HepG2 (cell line): ENCODE measurements around the gene PLIN5. TPM values are rescaled to one million over a fixed set of nuclear protein-coding genes. Genes with fewer than 3 reads are reported as not detected.

Experiments used
- FOSL2 ChIP-seq: sonication (generic); formaldehyde crosslinking; IDR thresholded peaks from 2 replicates; pipeline ENCODE4 v1.4.0; 2020; ENCODE audit warnings: missing genetic modification reagents
- GZF1 ChIP-seq: sonication (generic); formaldehyde crosslinking; IDR thresholded peaks from 2 replicates; pipeline ENCODE4 v1.5.1; 2020; ENCODE audit warnings: mild to moderate bottlenecking, missing genetic modification reagents
- HOXA7 ChIP-seq: sonication (generic); formaldehyde crosslinking; IDR thresholded peaks from 2 replicates; pipeline ENCODE4 v1.8.1; 2022; ENCODE audit warnings: mild to moderate bottlenecking, missing genetic modification reagents, moderate library complexity
- NFAT5 ChIP-seq: sonication (generic); formaldehyde crosslinking; IDR thresholded peaks from 2 replicates; pipeline ENCODE4 v1.4.0; 2020; ENCODE audit warnings: missing genetic modification reagents
- POLR2AphosphoS2 ChIP-seq: IDR thresholded peaks from 2 replicates; pipeline ENCODE4 v1.6.1; 2011; ENCODE audit warnings: low read depth, low read length, improper control_type of control experiment
- RCOR2 ChIP-seq: IDR thresholded peaks from 2 replicates; pipeline ENCODE4 v1.6.1; 2016; ENCODE audit warnings: missing biosample characterization, missing genetic modification reagents
- SIN3B ChIP-seq: fragments of 150-350 bp; IDR thresholded peaks from 2 replicates; pipeline ENCODE4 v1.6.1; 2014; ENCODE audit warnings: low read length
- SMAD9 ChIP-seq: sonication (generic); formaldehyde crosslinking; IDR thresholded peaks from 2 replicates; pipeline ENCODE4 v1.5.1; 2020; ENCODE audit warnings: mild to moderate bottlenecking, missing genetic modification reagents
- THAP11 ChIP-seq: IDR thresholded peaks from 2 replicates; pipeline ENCODE4 v1.6.1; 2016; ENCODE audit warnings: missing biosample characterization, missing genetic modification reagents
- ZNF207 ChIP-seq: fragments of 450-650 bp; IDR thresholded peaks from 2 replicates; pipeline ENCODE4 v1.6.1; 2016; ENCODE audit warnings: antibody characterized with exemption, borderline replicate concordance
- ZNF333 ChIP-seq: sonication (generic); formaldehyde crosslinking; IDR thresholded peaks from 2 replicates; pipeline ENCODE4 v1.4.0; 2020; ENCODE audit warnings: mild to moderate bottlenecking, missing genetic modification reagents, borderline replicate concordance
- ZNF512B ChIP-seq: sonication (generic); formaldehyde crosslinking; IDR thresholded peaks from 2 replicates; pipeline ENCODE4 v1.5.1; 2020; ENCODE audit warnings: missing genetic modification reagents, mild to moderate bottlenecking, borderline replicate concordance
- ZNF530 ChIP-seq: sonication (generic); formaldehyde crosslinking; IDR thresholded peaks from 2 replicates; pipeline ENCODE4 v1.5.0; 2020; ENCODE audit warnings: low read depth, mild to moderate bottlenecking, missing genetic modification reagents
- polyA plus RNA-seq, 8 experiments: library from polyadenylated mRNA; depleted of rRNA in 3 of 8; stranded (reverse) in 7 of 8; unstranded in 1 of 8; fragments of >200 nt; fragmentation: Illumina TruSeq in 4 of 8; extraction: Trizol in 4 of 8; gene quantifications; 2 replicates each; pipeline versions ENCODE4 v1.2.1 to v1.2.3, GENCODE V29; 2011 to 2016; ENCODE audit warnings: low read depth in 4 of 8, missing spikeins in 1 of 8, mixed read lengths in 1 of 8; ENCODE audit not compliant: insufficient read depth in 1 of 8
- total RNA-seq, 5 experiments: library from RNA; depleted of rRNA; stranded (reverse); fragments of >200 nt; fragmentation: Illumina TruSeq; extraction: Trizol; gene quantifications; 2 replicates each; pipeline ENCODE4 v1.2.3, GENCODE V29; 2016; ENCODE audit warnings: low read depth in 1 of 5
- TF ChIP-seq, protein P1 (sequence below): sonication (generic); formaldehyde crosslinking; IDR thresholded peaks from 2 replicates; pipeline ENCODE4 v1.4.0; 2020; ENCODE audit warnings: missing genetic modification reagents
- TF ChIP-seq, protein P2 (sequence below): sonication (generic); formaldehyde crosslinking; IDR thresholded peaks from 2 replicates; pipeline ENCODE4 v1.5.1; 2020; ENCODE audit warnings: missing genetic modification reagents, mild to moderate bottlenecking, borderline replicate concordance

PLIN5 gene
- total and polyA plus RNA-seq, 2 of the 13 experiments (the other 11 are each of a cell fraction or from before 2014, with no cell fraction given), result 1.8 to 4.8 TPM

DNA sequence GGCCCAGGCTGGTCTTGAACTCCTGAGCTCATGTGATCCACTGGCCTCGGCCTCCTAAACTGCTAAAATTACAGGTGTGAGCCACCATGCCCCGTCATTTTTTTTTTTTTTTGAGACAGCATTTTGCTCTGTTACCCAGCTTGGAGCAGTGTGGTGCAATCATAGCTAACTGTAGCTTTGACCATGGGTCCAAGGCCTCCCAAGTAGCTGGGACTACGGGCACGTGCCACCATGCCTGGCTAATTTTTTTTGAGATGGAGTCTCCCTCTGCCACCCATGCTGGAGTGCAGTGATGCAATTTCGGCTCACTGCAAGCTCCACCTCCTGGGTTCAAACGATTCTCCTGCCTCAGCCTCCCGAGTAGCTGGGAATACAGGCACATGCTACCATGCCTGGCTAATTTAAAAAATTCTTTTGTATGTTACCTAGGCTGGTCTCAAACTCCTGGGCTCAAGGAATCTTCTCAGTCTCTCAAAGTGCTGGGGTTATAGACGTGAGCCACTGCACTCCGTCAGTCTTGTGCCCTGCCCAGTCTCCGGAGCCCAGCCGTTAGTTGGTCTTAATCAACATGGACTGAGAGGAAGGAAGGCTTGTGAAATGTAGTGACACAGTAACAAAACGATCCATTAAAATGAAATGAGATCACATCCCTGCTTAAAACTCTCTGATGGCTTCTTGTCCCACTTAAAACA is 6.2 kb upstream of the PLIN5 start (continued):
- TF ChIP-seq NFAT5 (CRISPR knock-in tag), result no peak
- TF ChIP-seq ZNF512B, result no peak
- TF ChIP-seq, protein P1, sequence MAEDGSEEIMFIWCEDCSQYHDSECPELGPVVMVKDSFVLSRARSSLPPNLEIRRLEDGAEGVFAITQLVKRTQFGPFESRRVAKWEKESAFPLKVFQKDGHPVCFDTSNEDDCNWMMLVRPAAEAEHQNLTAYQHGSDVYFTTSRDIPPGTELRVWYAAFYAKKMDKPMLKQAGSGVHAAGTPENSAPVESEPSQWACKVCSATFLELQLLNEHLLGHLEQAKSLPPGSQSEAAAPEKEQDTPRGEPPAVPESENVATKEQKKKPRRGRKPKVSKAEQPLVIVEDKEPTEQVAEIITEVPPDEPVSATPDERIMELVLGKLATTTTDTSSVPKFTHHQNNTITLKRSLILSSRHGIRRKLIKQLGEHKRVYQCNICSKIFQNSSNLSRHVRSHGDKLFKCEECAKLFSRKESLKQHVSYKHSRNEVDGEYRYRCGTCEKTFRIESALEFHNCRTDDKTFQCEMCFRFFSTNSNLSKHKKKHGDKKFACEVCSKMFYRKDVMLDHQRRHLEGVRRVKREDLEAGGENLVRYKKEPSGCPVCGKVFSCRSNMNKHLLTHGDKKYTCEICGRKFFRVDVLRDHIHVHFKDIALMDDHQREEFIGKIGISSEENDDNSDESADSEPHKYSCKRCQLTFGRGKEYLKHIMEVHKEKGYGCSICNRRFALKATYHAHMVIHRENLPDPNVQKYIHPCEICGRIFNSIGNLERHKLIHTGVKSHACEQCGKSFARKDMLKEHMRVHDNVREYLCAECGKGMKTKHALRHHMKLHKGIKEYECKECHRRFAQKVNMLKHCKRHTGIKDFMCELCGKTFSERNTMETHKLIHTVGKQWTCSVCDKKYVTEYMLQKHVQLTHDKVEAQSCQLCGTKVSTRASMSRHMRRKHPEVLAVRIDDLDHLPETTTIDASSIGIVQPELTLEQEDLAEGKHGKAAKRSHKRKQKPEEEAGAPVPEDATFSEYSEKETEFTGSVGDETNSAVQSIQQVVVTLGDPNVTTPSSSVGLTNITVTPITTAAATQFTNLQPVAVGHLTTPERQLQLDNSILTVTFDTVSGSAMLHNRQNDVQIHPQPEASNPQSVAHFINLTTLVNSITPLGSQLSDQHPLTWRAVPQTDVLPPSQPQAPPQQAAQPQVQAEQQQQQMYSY (CRISPR knock-in tag), result no peak
- no peak for TF ChIP-seq ZNF333 (CRISPR knock-in tag)
- no peak for TF ChIP-seq ZNF530 (CRISPR knock-in tag)
- TF ChIP-seq GZF1 (CRISPR knock-in tag), result no peak
- TF ChIP-seq, protein P2, sequence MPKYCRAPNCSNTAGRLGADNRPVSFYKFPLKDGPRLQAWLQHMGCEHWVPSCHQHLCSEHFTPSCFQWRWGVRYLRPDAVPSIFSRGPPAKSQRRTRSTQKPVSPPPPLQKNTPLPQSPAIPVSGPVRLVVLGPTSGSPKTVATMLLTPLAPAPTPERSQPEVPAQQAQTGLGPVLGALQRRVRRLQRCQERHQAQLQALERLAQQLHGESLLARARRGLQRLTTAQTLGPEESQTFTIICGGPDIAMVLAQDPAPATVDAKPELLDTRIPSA (CRISPR knock-in tag), result no peak
- no peak for TF ChIP-seq ZNF207
- no peak for TF ChIP-seq SMAD9
- no peak for TF ChIP-seq POLR2AphosphoS2
- TF ChIP-seq FOSL2, result no peak; the same call in 1 of the 2 replicates
- no peak for TF ChIP-seq SIN3B
- no peak for TF ChIP-seq THAP11 (CRISPR knock-in tag)
- TF ChIP-seq RCOR2 (CRISPR knock-in tag), result no peak
- TF ChIP-seq HOXA7 (CRISPR knock-in tag), result no peak
